ENCODE measurements around the gene ABCG1.

GRCh38 chr21:42254083-42254482 is 35.1 kb downstream of the ABCG1 start:
- no peak for TF ChIP-seq CTCF (IDR thresholded peaks at IDR 0.05)
- TF ChIP-seq RFX5 (IDR thresholded peaks at IDR 0.05), result no peak
- TF ChIP-seq CHD4 (IDR thresholded peaks at IDR 0.05; ENCODE audit: borderline replicate concordance), result no peak
- TF ChIP-seq RCOR1 (IDR thresholded peaks at IDR 0.05; ENCODE audit: low read depth, low read length), result no peak
- no peak for TF ChIP-seq USF2 (IDR thresholded peaks at IDR 0.05)
- TF ChIP-seq REST (IDR thresholded peaks at IDR 0.05), result no peak
- TF ChIP-seq MAFK (IDR thresholded peaks at IDR 0.05; ENCODE audit: partially characterized antibody), result no peak
- TF ChIP-seq POLR2A (IDR thresholded peaks at IDR 0.05; ENCODE audit: low read length), result no peak
